Non-pigmented ciliary epithelial cell (primary cell): ENCODE data around the gene COBL.
A peak's percentile ranks its signal among the peaks of the same experiment; 100 is the strongest.

ENCODE experiments used
- DNase-seq: peaks from one replicate; pipeline ENCODE4 v3.0.0-alpha.2; 2010; ENCODE audit warnings: low read depth

COBL gene

GRCh38 chr7:51077316-51077986 is 239.2 kb downstream of the COBL start:
- DNase-seq: no peak

GRCh38 chr7:51075681-51076580 is 240.7 kb downstream of the COBL start:
- DNase-seq: no peak

- DNase-seq: no peak
Observed at GRCh38 chr7:51073171-51073570, 243.4 kb downstream of the COBL start.

GRCh38 chr7:51072281-51072680 is 244.3 kb downstream of the COBL start:
- DNase-seq: no peak

GRCh38 chr7:51071427-51071826 is 245.2 kb downstream of the COBL start:
- DNase-seq: no peak

GRCh38 chr7:51070151-51070550 is 246.5 kb downstream of the COBL start:
- no peak for DNase-seq

GRCh38 chr7:51069411-51070083 is 247.1 kb downstream of the COBL start:
- DNase-seq: no peak

GRCh38 chr7:51068401-51068800 is 248.2 kb downstream of the COBL start:
- no peak for DNase-seq

- DNase-seq: peak; percentile 40
Observed at GRCh38 chr7:51067757-51068156, 248.9 kb downstream of the COBL start.

GRCh38 chr7:51067258-51067657 is 249.4 kb downstream of the COBL start:
- no peak for DNase-seq

- no peak for DNase-seq
Observed at GRCh38 chr7:51066405-51066882, 250.2 kb downstream of the COBL start.

GRCh38 chr7:51065766-51066165 is 250.8 kb downstream of the COBL start:
- no peak for DNase-seq

GRCh38 chr7:51064688-51065087 is 251.9 kb downstream of the COBL start:
- no peak for DNase-seq

- no peak for DNase-seq
Observed at GRCh38 chr7:51062222-51062987, 254.2 kb downstream of the COBL start.

- no peak for DNase-seq
Observed at GRCh38 chr7:51060536-51060935, 256.1 kb downstream of the COBL start.

GRCh38 chr7:51059504-51060142 is 257.0 kb downstream of the COBL start:
- no peak for DNase-seq

GRCh38 chr7:51058764-51059163 is 257.8 kb downstream of the COBL start:
- DNase-seq: no peak

GRCh38 chr7:51055039-51055840 is 261.4 kb downstream of the COBL start:
- DNase-seq: no peak

- DNase-seq: no peak
Observed at GRCh38 chr7:51054231-51054630, 262.4 kb downstream of the COBL start.

GRCh38 chr7:51053160-51053925 is 263.3 kb downstream of the COBL start:
- no peak for DNase-seq
